Sigmoid colon (tissue), 3 donors: ENCODE results near the gene KRT82.

Source experiments
- CTCF ChIP-seq, 4 experiments: fragments of 450-650 bp in 3 of 4; fragments of 200-600 bp in 1 of 4; IDR thresholded peaks; one replicate each; pipeline ENCODE4 v1.5.1; 2016 to 2019; ENCODE audit warnings: antibody characterized with exemption in 4 of 4, mild to moderate bottlenecking in 3 of 4, moderate library complexity in 2 of 4
- POLR2A ChIP-seq, 2 donors: fragments of 450-650 bp; IDR thresholded peaks; one replicate each; pipeline ENCODE4 v1.6.1; 2016; ENCODE audit warnings: antibody characterized with exemption in 2 of 2, mild to moderate bottlenecking in 2 of 2, moderate library complexity in 2 of 2

GRCh38 chr12:52350786-52351185, 55.3 kb downstream of the KRT82 start:
- no peak for TF ChIP-seq CTCF (IDR thresholded peaks at IDR 0.05)
- TF ChIP-seq POLR2A (IDR thresholded peaks at IDR 0.05) = no peak
